ENCODE results near the gene FHOD1.

- TF ChIP-seq CTCF (IDR thresholded peaks at IDR 0.05; ENCODE audit: poor library complexity) (no peak), EZH2 (IDR thresholded peaks at IDR 0.05; ENCODE audit: borderline replicate concordance) (no peak)
Observed at GRCh38 chr16:67254801-67255552, 7.7 kb upstream of the FHOD1 start.
